ENCODE results near the gene CCNB1IP1.

DNA sequence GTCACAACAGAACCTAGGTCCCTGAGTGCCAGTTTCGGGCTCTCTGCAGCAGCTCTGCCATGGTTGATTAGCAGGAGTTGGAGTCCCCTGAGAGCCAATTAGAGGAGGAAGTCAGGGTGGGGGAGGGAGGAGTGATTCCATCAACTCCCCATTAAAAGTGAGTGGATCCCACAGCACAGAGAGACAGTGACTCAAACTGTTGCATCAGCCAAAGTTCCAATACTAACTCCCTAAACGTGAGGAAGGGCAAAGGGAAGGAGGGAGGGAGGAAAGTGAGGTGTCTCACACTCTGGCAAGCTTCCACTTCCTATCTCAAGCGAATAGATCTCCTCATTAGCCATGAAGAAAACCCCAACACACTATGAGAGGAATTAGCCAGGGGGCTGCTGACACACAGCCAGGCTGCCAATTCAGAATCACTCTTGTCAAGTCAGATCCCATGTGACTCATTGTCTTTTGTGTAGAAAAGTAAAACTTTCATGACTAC, 70.4 kb downstream of the CCNB1IP1 start:
- TF ChIP-seq, protein P1, sequence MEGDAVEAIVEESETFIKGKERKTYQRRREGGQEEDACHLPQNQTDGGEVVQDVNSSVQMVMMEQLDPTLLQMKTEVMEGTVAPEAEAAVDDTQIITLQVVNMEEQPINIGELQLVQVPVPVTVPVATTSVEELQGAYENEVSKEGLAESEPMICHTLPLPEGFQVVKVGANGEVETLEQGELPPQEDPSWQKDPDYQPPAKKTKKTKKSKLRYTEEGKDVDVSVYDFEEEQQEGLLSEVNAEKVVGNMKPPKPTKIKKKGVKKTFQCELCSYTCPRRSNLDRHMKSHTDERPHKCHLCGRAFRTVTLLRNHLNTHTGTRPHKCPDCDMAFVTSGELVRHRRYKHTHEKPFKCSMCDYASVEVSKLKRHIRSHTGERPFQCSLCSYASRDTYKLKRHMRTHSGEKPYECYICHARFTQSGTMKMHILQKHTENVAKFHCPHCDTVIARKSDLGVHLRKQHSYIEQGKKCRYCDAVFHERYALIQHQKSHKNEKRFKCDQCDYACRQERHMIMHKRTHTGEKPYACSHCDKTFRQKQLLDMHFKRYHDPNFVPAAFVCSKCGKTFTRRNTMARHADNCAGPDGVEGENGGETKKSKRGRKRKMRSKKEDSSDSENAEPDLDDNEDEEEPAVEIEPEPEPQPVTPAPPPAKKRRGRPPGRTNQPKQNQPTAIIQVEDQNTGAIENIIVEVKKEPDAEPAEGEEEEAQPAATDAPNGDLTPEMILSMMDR (IDR thresholded peaks at IDR 0.05) = no peak
- no peak for TF ChIP-seq POLR2A (IDR thresholded peaks at IDR 0.05)

Measured in prostate gland (tissue), 2 donors.